Activated CD8-positive, alpha-beta T cell treated with anti-CD3 and anti-CD28 coated beads, Interleukin-2, amount 10 ng/mL, durations not matched to agents 7 days and 5 days (primary cell): Measurements from ENCODE around the gene IQCH. TPM values are rescaled to one million over a fixed set of nuclear protein-coding genes. Genes with fewer than 3 reads are reported as not detected.

Experiments
- ATAC-seq: fragments of 150-1000 bp; cut with Tn5 transposase; one replicate; pipeline ENCODE4 v1.10.0; 2021; ENCODE audit warnings: moderate library complexity
- CTCF ChIA-PET: fragments of 350-600 bp; sonication (Branson Sonifier 250); formaldehyde crosslinking; loops from one replicate; lab custom pipeline; 2021; ENCODE audit warnings: antibody characterized with exemption; lab: Charles Lee
- POLR2A ChIA-PET: fragments of 350-600 bp; sonication (Branson Sonifier 250); formaldehyde crosslinking; loops from one replicate; lab custom pipeline; 2021; ENCODE audit warnings: antibody characterized with exemption; lab: Charles Lee
- DNase-seq: peaks from one replicate; pipeline ENCODE4 v3.0.0-alpha.2; 2020
- H3K27ac Mint-ChIP-seq: one replicate; pipeline ENCODE4 v1.8.0; 2021; ENCODE audit warnings: mild to moderate bottlenecking, mixed read lengths
- H3K27me3 Mint-ChIP-seq: one replicate; pipeline ENCODE4 v1.8.0; 2021; ENCODE audit warnings: low read depth, mixed read lengths
- H3K36me3 Mint-ChIP-seq: one replicate; pipeline ENCODE4 v1.8.0; 2021; ENCODE audit warnings: low read depth, mixed read lengths
- H3K4me1 Mint-ChIP-seq: one replicate; pipeline ENCODE4 v1.8.0; 2021; ENCODE audit warnings: low read depth, mixed read lengths
- H3K4me3 Mint-ChIP-seq: one replicate; pipeline ENCODE4 v1.8.0; 2021; ENCODE audit warnings: mild to moderate bottlenecking, mixed read lengths
- H3K9me3 Mint-ChIP-seq: one replicate; pipeline ENCODE4 v1.8.0; 2022; ENCODE audit warnings: mixed read lengths; ENCODE audit not compliant: insufficient read depth
- total RNA-seq, 2 experiments: library from RNA; stranded (reverse); gene quantifications; one replicate each; pipeline ENCODE4 v1.2.3, GENCODE V29; 2021

IQCH gene
- total RNA-seq, 2 experiments from 2014 or later = 0.97 to 2.2 TPM

DNA sequence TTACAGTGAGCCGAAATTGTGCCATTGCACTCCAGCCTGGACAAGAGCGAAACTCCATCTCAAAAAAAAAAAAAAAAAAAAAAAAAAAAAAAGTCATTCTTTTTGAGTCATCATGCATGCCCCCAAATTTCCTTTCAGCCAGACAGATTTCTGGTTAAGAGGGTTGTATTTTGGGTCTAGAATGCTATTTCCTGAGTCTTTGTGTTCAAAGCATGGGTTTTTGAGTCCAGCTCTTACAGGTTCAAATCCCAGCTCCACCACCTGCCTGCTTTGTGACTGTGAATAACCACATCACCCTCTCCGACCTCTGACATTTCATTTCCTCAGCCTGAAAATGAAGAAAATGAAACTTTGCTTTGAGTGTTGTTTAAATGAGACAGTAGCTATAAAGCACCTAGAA is 257.0 kb downstream of the IQCH start:
- H3K27me3 Mint-ChIP-seq = no peaks in the 10 kb centered on the region
- ATAC-seq (no peak), DNase-seq (no peak)
- peaks cover 9% of the 10 kb centered on the region for H3K4me1 Mint-ChIP-seq
- no peaks in the 10 kb centered on the region for H3K9me3 Mint-ChIP-seq
- no peak overlapping the region for H3K4me3 Mint-ChIP-seq
- H3K36me3 Mint-ChIP-seq = peaks cover 15% of the 10 kb centered on the region
- ChIA-PET POLR2A (interaction anchor here (1.3 to 1.5 kb wide), 2 partner anchors 9 to 30 kb away, joined by 4 to 6 read pairs; partner anchors contain the start of gene C15orf61), CTCF (interaction anchor here (1.0 to 1.2 kb wide), 2 partner anchors 9 to 10 kb away, joined by 3 to 5 read pairs; partner anchors contain the start of gene C15orf61)
- H3K27ac Mint-ChIP-seq = no peak overlapping the region

DNA sequence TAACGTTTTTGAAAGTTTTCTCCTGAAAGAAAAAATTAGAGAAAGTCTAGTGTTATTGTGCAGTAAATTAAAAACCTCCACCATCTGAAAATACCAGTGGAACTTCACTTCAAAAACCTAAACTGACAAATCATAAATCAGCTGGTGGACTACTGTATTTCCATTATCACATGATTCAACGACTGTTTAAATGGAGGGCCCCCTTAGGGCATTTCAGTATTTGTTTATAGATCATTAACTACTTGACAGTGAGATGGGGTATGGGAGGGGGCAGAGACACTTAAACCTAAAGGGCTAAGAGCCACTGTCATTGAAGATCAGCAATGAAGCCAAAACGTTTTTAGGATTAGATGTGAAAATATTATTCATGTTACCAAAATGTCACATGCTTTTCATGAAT is 257.6 kb downstream of the IQCH start:
- DNase-seq (no peak), ATAC-seq (no peak)
- Mint-ChIP-seq H3K9me3 (no peaks in the 10 kb centered on the region), H3K27me3 (no peaks in the 10 kb centered on the region), H3K4me3 (no peak overlapping the region), H3K36me3 (peaks cover 15% of the 10 kb centered on the region), H3K4me1 (peaks cover 9% of the 10 kb centered on the region), H3K27ac (no peak overlapping the region)
- CTCF ChIA-PET = interaction anchor here (1.0 to 1.2 kb wide), 2 partner anchors 8 to 11 kb away, joined by 3 to 5 read pairs; partner anchors contain the start of gene C15orf61
- POLR2A ChIA-PET = interaction anchor here (1.3 kb wide), 1 partner anchor 29 kb away, joined by 4 read pairs; no protein-coding TSS in a partner anchor

DNA sequence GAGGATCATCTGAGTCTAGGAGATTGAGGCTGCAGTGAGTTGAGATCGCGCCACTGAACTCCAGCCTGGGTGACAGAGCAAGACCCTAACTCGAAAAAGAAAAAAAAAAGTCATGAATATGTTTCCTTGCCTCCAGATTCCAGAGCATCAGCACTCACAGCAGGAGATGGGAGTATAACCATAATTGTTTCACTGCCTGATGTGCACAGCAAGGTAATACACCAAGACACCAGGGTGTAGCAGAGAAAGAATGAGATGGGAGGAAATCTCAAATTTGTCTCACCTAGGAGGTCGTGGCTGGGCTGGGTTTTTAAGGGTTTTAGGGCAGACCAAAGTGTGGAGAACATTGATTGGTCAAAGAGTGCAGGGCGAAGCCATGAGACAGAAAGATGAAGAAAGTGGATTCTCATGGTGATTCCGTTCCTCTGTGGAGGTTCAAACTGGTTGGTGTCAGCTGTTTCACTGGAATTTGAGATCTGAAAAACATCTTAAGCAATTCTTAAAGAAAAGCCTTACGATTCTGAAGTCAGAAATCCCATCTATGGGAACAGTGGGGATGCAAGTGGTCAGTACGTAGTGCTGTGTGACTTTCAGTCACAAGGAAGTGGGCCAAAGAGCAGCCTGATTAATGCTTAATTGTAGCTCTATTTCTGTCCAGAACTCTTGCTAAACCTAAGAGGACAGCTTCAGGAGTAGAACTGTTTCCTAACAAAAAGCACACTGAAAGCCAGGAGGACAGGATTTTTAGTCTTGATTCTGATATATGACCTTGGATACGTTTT is 258.5 kb downstream of the IQCH start:
- Mint-ChIP-seq H3K27ac (no peak overlapping the region), H3K27me3 (no peaks in the 10 kb centered on the region), H3K4me1 (peaks cover 9% of the 10 kb centered on the region), H3K9me3 (no peaks in the 10 kb centered on the region), H3K36me3 (peaks cover 17% of the 10 kb centered on the region), H3K4me3 (no peak overlapping the region)
- CTCF ChIA-PET = no interaction called here
- no peak for DNase-seq
- ATAC-seq = no peak
- POLR2A ChIA-PET = no interaction called here

DNA sequence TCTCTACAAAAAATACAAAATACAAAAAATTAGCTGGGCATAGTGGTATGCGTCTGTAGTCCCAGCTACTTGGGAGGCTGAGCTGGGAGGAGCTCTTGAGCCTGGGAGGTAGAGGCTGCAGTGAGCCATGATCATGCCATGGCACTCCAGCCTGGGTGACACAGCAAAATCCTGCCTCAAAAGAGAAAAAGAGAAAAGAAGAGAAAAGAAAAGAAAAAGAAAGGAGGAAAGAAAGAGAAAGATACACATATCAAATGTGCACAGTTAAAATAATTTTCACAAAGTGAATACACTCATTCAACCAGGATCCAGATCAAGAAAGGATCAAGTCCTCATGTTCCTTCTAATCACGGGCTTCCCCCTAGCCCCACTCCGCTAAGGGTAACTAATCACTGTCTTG is 260.5 kb downstream of the IQCH start:
- ATAC-seq (no peak), DNase-seq (no peak)
- Mint-ChIP-seq H3K9me3 (no peaks in the 10 kb centered on the region), H3K4me3 (no peak overlapping the region), H3K4me1 (peaks cover 10% of the 10 kb centered on the region), H3K27me3 (no peaks in the 10 kb centered on the region), H3K36me3 (peaks cover 13% of the 10 kb centered on the region), H3K27ac (no peak overlapping the region)
- CTCF ChIA-PET = interaction anchor here (1.3 kb wide), 1 partner anchor 82 kb away, joined by 3 read pairs; no protein-coding TSS in a partner anchor
- POLR2A ChIA-PET = no interaction called here

DNA sequence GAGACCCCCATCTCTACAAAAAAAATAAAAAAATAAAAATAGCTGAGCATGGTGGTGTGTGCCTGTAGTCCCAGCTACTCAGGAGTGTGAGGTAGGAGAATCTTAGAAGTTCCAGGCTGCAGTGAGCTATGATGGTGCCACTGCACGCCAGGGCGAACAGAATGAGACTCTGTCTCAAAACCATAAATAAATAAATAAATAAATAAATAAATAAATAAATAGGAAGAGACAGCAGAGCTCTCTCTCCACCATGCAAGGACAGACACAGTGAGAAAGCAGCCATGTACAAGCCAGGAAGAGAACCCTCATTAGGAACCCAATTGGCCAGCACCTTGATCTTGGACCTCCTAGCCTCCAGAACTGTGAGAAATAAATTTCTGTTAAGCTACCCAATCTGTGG is 261.0 kb downstream of the IQCH start:
- Mint-ChIP-seq H3K27me3 (no peaks in the 10 kb centered on the region), H3K36me3 (peaks cover 13% of the 10 kb centered on the region), H3K4me1 (peaks cover 12% of the 10 kb centered on the region), H3K4me3 (no peak overlapping the region), H3K27ac (no peak overlapping the region), H3K9me3 (no peaks in the 10 kb centered on the region)
- no peak for ATAC-seq
- POLR2A ChIA-PET = interaction anchor here (0.6 kb wide), 1 partner anchor 82 kb away, joined by 4 read pairs; no protein-coding TSS in a partner anchor
- CTCF ChIA-PET = interaction anchor here (1.3 kb wide), 1 partner anchor 82 kb away, joined by 3 read pairs; no protein-coding TSS in a partner anchor
- DNase-seq = no peak

DNA sequence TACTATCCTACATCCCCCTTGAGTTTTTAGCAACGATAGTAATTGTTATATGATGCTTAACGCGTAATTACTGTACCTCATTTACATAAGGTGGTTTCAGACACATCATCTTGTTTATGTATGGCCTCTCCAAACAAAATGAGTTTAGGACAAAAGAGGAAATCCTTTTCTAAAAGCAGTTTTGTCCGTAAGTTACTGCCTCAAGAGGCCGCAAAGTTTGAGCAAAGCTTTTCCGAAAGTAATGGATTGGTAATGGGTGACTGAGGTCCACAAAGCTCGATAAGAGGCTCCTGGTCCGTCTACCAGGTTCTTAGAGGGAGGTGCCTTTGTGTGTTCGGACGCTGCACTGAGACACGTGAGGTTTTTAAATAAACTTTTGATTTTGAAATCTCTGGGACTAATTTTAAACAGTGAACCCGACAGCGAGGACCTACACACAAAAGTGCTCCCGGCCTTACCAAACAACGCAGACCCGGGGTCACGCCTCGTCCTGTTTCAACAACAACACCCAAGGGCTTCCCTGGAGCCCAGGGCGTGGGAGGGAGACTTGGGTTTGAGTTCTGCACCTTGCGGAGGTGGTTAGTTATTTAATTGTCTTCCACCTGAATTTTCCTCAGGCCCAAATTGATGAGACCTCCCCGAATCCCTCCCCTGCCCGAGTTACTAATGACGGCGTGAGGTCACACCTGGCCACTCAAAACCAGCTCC is 265.9 kb downstream of the IQCH start:
- Mint-ChIP-seq H3K4me3 (peak overlapping the region; percentile 82), H3K4me1 (peaks cover 24% of the 10 kb centered on the region), H3K36me3 (peaks cover 5% of the 10 kb centered on the region), H3K9me3 (no peaks in the 10 kb centered on the region), H3K27ac (peak overlapping the region; percentile 92), H3K27me3 (no peaks in the 10 kb centered on the region)
- DNase-seq = no peak
- CTCF ChIA-PET = interaction anchor here (0.7 to 2.2 kb wide), 6 partner anchors 9 to 315 kb away, joined by 3 to 7 read pairs (median 4); no protein-coding TSS in a partner anchor
- ATAC-seq = peak; percentile 12
- POLR2A ChIA-PET = interaction anchor here (0.8 to 2.1 kb wide), 5 partner anchors 9 to 321 kb away, joined by 3 to 11 read pairs (median 3); partner anchors contain the start of gene MAP2K5

DNA sequence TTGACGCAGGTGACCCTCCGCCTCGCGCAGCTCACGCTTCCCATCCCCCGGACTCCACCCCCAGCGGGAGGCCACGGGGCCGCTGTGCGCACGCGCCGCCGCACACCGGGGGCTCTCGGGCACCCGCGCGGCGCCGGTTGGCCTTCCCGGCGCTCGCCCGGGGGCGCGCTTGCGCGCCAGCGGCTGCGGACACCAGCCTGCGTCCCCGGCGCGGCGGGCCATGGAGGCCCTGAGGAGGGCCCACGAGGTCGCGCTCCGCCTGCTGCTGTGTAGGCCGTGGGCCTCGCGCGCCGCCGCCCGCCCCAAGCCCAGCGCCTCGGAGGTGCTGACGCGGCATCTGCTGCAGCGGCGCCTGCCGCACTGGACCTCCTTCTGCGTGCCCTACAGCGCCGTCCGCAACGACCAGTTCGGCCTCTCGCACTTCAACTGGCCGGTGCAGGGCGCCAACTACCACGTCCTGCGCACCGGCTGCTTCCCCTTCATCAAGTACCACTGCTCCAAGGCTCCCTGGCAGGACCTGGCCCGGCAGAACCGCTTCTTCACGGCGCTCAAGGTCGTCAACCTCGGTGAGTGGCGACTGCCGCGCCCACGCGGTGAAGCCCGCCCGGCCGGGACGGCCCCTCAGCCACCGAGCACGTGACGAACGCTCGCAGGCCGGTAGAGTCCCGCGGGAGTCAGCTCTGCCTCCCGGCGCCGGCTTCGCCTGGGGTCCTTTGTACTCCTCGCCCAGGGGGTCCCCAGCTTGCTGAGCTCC is 266.6 kb downstream of the IQCH start, which contains the start of gene C15orf61:
TSS of gene C15orf61 (plus strand) at position 103 of the 754 bp plus-strand sequence. CDS start at position 221, 118 bp downstream.
- Mint-ChIP-seq H3K27me3 (no peaks in the 10 kb centered on the region), H3K27ac (peak within 1 kb of the TSS; percentile 94), H3K4me3 (peak within 1 kb of the TSS; percentile 87), H3K9me3 (no peaks in the 10 kb centered on the region), H3K4me1 (peaks cover 24% of the 10 kb centered on the region), H3K36me3 (peaks cover 6% of the 10 kb centered on the region)
- ChIA-PET POLR2A (interaction anchor here (0.6 to 2.1 kb wide), 8 partner anchors 10 to 459 kb away, joined by 3 to 11 read pairs (median 3); partner anchors contain the start of gene MAP2K5), CTCF (interaction anchor here (0.7 to 2.2 kb wide), 9 partner anchors 8 to 314 kb away, joined by 3 to 7 read pairs (median 4); partner anchors contain the start of gene MAP2K5)
- peak; percentile 88 for ATAC-seq
- peak; percentile 87 for DNase-seq

DNA sequence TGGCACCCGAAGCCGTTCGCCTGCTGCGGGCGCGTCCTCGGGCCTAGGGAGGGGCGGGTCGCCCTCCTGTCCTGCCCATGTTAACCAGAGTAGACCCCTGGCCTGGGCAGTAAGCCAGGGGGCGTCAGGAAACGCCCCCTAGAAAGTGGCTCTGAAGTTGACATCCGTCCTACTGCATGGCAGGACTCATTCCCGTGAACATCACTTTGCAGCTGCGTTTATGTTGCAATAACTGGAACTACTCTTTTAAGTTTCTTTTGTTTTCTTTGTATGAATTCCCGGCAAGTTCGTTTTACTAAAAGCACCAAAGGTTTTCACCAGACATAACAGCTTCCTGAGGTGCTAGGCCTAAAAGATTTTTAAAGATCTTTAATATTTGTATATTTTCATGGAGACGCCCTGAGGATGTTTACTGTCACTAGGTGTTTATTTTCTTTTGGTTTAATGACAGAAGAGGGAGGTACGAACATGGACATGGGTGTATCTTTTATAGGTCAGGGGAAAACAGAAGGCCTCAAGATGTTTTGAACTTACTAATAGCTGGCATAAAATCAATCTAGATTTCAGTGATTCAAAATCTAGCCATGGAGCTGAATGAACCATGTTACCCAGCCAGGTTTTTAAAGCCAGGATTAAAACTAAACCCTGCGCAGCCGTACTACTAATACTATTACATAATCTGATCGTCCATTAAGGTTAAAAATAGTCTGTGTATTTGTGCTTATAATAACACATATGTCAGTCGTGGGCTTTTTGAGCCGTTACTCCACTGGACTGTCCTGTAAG is 267.4 kb downstream of the IQCH start:
- ChIA-PET CTCF (interaction anchor here (1.2 to 2.2 kb wide), 5 partner anchors 8 to 314 kb away, joined by 3 to 7 read pairs (median 4); partner anchors contain the start of gene MAP2K5), POLR2A (interaction anchor here (0.6 to 2.1 kb wide), 5 partner anchors 20 to 460 kb away, joined by 3 to 11 read pairs (median 3); partner anchors contain the start of gene MAP2K5)
- peaks cover 10% of the 10 kb centered on the region for H3K36me3 Mint-ChIP-seq
- H3K9me3 Mint-ChIP-seq = no peaks in the 10 kb centered on the region
- H3K4me3 Mint-ChIP-seq = peak overlapping the region; percentile 87
- ATAC-seq = no peak
- no peaks in the 10 kb centered on the region for H3K27me3 Mint-ChIP-seq
- peak overlapping the region; percentile 94 for H3K27ac Mint-ChIP-seq
- peaks cover 24% of the 10 kb centered on the region for H3K4me1 Mint-ChIP-seq
- no peak for DNase-seq

DNA sequence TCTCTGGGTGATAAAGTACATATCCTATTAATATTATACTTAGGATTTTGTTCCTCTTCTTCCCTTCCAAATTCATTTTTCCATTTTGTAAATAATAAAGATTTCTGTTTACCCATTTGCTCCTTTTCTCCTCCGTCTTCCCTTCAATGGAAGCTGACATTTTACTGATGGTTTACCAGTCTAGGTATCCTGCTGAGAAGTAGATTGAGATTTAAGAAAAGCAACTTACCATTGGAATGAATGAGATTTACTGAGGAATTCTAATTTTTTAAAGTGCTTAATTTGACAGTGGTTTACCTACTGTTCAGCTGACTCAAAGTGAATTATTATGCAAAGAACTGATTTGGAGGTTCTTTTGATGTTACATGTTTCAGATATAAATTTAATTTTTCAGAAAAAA is 268.7 kb downstream of the IQCH start:
- Mint-ChIP-seq H3K4me3 (peak overlapping the region; percentile 15), H3K27ac (no peak overlapping the region), H3K36me3 (peaks cover 19% of the 10 kb centered on the region), H3K4me1 (peaks cover 24% of the 10 kb centered on the region), H3K9me3 (no peaks in the 10 kb centered on the region), H3K27me3 (no peaks in the 10 kb centered on the region)
- ChIA-PET POLR2A (no interaction called here), CTCF (interaction anchor here (0.5 to 1.3 kb wide), 2 partner anchors 312 to 593 kb away, joined by 3 to 6 read pairs; no protein-coding TSS in a partner anchor)
- ATAC-seq (no peak), DNase-seq (no peak)

DNA sequence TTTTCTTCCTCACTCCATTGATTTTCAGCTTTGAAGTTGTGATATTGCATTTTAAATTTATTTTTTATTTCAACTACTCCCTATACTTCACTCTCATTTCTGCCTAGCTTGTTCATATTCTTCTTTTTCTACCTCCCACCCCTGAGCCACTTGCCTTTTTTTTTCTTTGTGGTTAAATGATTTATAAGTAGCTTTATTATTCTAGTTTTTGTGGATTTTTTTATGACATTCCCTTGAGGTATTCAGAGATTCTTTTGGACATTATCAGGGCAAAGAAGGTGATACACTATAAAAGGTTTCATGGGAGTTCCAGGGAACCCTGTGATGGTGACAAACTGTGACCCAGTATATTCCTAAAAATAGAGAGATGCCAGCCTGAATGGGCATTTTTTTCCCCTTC is 269.6 kb downstream of the IQCH start:
- no peak overlapping the region for H3K27ac Mint-ChIP-seq
- CTCF ChIA-PET = interaction anchor here (1.3 kb wide), 1 partner anchor 312 kb away, joined by 6 read pairs; no protein-coding TSS in a partner anchor
- H3K9me3 Mint-ChIP-seq = no peaks in the 10 kb centered on the region
- DNase-seq = no peak
- peaks cover 24% of the 10 kb centered on the region for H3K4me1 Mint-ChIP-seq
- POLR2A ChIA-PET = no interaction called here
- H3K4me3 Mint-ChIP-seq = no peak overlapping the region
- H3K36me3 Mint-ChIP-seq = peaks cover 23% of the 10 kb centered on the region
- H3K27me3 Mint-ChIP-seq = no peaks in the 10 kb centered on the region
- no peak for ATAC-seq
